HL-60/S4 treated with retinoic acid at 250 ng/mL for 4 days and 3 days (cell line): ENCODE data around the gene ACHE.

Experiments used
- in situ Hi-C: fragments of 300-500 bp; cut with MboI; formaldehyde crosslinking; loops from 2 replicates; pipeline ENCODE4 v1.7.0; 2022; ENCODE audit warnings: low sequenced_read_pairs

The ACHE gene

DNA sequence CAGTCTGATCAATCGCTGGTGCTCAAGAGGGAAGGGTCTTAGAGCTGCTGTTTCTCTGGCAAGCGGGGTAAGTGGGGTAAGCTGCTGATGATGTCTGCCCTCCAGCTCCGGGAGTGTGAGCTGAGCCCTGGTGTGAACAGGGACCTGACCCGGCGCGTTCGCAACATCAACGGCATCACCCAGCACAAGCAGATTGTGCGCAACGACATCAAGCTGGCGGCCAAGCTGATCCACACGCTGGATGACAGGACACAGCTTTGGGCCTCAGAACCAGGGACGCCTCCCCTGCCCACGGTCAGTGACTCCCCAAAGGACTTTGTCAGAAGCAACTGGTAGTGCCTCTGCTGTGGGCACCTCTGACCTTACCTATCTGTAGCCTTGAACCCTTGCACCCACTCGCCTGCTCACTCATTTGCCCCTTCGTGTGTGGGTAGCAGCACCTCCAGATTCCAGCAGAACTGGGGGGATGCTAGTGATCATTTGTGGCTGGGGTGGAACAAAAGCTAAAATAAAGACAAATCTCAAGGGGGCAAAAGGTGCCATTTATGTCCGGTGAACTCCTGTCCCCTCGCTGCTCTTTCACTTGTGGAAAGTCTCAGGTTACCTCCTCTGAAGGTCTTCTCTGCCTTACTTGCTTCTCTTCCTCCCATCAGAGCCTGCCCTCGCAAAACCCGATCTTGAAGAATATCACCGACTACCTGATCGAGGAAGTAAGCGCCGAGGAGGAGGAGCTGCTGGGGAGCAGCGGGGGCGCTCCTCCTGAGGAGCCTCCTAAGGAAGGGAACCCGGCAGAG, 9.3 kb downstream of the ACHE start:
- in situ Hi-C loops: loop anchor here (25.0 kb wide), 1 partner anchor 401 kb away; no protein-coding TSS in a partner anchor

DNA sequence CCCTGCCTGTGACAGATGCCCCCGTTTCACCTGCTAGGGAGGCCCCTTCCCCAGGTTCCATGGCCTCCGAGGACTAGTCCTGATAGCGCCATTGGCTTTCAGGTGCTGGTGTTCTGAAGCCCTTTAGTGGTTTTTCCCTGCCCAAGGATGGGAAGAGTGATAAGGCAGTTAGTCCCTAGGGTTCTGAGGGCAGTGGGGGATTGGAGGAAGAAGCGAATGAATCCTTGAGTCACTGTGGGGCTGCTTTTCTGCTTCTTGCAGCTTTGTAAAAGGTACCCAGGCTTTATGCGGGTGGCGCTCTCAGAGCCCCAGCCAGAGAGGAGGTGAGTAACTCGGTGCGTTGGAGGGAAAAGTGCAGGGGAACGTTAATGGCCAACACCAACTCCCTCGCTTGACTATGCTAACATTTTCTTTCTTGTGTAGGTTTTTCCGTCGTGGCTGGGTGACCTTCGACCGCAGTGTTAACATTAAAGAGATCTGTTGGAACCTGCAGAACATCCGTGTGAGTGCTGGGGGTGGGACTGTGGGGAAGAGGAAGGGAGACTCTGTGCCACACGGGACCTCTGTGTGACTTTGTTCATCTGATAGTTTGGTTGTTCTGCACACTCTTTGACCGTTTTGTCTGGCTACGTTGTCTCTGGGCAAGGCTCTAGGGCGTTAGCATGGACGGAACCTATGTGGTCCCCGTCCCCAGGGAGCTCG, 10.1 kb downstream of the ACHE start:
- in situ Hi-C loops: loop anchor here (25.0 kb wide), 1 partner anchor 402 kb away; no protein-coding TSS in a partner anchor

DNA sequence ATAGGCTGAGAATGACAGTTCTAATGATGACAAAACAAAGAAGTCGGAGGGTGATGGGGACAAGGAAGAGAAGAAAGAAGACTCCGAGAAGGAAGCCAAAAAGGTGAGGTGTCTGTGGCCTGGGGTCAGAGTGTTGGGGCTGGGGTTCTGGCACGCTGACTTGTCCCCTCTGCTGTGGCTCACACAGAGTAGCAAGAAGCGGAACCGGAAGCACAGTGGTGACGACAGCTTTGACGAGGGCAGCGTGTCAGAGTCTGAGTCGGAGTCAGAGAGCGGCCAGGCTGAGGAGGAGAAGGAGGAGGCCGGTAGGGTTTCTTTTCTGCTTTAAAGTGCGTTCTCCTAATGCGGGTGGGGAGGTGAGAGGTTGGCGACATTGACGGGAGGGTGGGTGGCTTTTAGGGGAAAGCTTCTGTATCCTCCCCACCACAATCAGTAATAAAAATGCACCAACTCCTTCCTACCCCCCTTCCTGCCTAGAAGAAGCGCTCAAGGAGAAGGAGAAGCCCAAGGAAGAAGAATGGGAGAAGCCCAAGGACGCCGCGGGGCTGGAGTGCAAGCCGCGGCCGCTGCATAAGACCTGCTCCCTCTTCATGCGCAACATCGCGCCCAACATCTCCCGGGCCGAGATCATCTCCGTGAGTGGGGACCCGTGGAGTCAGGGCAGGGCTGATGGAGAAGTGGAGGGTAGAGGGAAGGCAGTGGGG, 10.8 kb downstream of the ACHE start:
- in situ Hi-C loops: loop anchor here (25.0 kb wide), 1 partner anchor 402 kb away; no protein-coding TSS in a partner anchor

DNA sequence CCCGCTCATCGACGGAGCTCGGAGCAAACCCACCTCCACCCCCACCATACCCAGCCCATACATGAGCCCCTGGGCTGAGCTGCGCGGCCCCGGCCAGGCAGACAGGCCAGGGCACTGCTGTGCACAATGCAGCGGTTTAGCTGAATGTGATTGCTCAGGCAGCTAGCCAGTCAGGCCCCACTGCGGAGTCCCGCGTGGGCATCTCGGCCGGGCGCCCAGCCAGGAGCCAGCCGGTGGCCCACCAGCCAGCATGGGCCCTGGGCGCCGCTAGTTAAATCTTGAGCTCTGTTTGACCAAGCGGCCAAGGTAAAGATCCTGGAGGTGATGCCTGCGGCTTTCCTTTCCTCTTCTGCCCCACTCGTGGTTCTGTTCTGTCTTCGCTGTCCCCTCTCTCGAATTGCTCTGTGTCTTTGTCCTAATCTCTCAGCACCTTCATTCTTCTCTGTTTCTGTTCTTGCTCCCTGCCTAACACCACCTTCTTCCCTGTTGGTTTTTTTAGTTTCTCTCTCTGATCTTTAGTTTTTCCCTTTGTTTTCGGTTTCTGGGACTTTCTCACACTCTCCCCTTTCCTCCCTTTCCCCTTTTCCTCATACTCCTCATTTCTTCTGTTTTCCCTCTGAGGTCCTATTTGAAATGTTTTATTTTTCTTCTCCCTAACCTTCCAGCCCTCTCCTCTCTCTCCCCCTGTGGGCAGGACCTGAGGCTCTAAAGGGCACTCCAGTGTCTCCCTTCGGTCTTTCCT, 12.7 kb downstream of the ACHE start:
- in situ Hi-C loops: loop anchor here (25.0 kb wide), 1 partner anchor 404 kb away; no protein-coding TSS in a partner anchor

DNA sequence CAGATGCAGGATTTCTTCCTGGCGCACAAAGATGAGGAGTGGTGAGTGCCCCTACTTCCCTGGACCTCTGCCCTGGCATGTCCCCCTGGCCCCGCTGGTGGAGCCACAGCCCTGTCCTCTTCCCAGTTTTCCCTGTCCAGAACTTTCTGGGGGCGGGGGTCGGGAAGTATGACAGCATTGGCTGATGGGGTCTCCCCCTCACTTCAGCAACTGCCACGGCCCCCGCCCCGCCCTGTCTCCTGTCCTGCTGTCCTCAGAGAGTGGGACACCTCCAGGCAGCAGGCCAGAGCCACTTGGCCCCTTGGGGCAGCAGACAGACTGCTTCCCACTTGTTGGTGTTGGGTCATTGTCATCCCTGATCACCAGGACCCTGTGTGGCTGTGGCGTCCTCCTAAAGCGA, 13.5 kb downstream of the ACHE start:
- in situ Hi-C loops: loop anchor here (25.0 kb wide), 1 partner anchor 405 kb away; no protein-coding TSS in a partner anchor

DNA sequence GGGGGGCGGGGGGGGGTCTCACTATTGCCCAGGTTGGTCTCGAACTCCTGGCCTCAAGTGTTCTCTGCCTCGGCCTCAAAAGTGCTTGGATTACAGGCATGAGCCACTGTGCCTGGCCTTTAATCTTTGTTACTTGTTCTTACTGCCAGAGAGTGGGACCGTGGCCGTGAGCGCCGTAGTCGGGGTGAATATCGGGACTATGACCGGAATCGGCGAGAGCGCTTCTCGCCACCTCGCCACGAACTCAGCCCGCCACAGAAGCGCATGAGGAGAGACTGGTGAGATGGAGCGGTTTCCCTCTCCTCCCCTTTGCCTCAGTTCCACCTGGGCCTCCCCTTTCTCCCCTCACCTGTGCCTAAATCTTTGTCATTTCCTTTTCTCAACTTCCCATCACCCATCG, 14.6 kb downstream of the ACHE start:
- in situ Hi-C loops: loop anchor here (25.0 kb wide), 1 partner anchor 406 kb away; no protein-coding TSS in a partner anchor

DNA sequence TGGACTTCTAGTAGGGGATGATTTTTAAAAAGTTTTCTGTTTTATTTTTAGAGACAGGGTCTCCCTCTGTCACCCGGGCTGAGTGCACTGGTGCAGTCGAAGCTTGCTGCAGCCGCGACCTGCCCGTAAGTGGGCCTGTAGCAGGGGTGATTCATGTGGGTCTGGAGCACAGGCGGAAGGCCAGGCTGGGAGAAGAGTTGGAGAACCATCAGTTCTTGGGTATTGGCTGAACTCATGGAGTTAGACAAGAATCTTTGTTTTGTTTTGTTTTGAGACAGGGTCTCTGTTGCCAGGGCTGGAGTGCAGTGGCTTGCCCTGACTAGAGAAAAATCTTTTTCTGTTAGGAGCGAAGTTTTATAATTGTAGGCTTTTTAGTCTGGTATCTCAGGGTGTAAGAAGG, 15.0 kb downstream of the ACHE start:
- in situ Hi-C loops: loop anchor here (25.0 kb wide), 1 partner anchor 407 kb away; no protein-coding TSS in a partner anchor

DNA sequence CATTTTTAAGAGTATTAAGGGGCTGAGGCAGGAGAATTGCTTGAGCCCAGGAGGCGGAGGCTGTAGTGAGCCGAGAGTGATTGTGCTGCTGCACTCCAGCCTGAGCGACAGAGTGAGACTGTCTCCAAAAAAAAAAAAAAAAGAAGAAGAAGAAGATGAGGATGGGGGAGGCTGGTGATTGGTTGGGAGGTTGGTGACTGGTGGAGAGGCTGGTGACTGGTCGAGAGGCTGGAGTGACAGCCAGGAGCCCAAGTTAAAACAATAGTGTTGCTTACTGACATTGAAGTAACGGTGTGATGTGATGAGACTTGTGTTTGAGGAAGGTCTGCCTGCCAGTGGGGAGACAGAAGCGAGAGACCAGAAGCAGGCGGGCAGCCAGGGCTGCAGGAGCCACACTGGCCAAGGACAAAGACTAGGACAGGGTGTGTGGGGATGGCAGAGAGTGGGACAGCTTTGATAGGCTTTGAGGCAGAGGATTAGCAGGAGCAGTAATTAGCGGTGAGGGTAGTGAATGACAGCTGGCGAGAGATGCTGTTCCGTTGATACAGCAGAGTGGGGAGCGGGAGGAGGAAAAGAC, 15.9 kb downstream of the ACHE start:
- in situ Hi-C loops: loop anchor here (25.0 kb wide), 1 partner anchor 408 kb away; no protein-coding TSS in a partner anchor

DNA sequence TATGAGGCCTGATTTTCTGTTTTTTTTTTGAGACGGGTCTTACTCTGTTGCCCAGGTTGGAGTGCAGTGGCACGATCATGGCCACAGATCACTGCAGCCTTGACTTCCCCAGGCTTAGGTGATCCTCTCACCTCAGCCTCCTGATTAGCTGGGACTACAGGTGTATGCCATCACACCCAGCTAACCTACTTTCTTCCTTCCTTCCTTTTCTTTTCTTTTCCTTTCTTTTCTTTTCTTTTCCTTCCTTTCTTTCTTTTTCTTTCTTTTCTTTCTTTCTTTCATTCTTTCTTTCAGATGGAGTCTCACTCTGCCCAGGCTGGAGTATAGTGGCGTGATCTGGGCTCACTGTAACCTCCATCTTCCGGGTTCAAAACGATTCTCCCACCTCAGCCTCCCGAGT, 17.0 kb downstream of the ACHE start:
- in situ Hi-C loops: loop anchor here (25.0 kb wide), 1 partner anchor 409 kb away; no protein-coding TSS in a partner anchor

DNA sequence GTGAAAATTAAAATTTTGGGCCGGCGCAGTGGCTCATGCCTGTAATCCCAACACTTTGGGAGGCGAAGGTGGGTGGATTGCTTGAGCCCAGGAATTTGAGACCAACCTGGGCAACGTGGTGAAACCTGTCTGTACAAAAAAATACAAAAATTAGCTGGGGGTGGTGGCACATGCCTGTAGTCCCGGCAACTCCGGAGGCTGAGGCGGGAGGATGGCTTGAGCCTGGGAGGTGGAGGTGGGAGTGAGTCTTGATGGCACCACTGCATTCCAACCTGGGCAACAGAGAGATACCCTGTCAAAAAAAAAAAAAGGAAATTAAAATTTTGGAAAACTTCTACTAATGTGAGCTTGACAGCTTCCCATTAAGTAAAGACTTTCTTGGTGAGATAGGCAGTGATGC, 17.7 kb downstream of the ACHE start:
- in situ Hi-C loops: loop anchor here (25.0 kb wide), 1 partner anchor 409 kb away; no protein-coding TSS in a partner anchor

DNA sequence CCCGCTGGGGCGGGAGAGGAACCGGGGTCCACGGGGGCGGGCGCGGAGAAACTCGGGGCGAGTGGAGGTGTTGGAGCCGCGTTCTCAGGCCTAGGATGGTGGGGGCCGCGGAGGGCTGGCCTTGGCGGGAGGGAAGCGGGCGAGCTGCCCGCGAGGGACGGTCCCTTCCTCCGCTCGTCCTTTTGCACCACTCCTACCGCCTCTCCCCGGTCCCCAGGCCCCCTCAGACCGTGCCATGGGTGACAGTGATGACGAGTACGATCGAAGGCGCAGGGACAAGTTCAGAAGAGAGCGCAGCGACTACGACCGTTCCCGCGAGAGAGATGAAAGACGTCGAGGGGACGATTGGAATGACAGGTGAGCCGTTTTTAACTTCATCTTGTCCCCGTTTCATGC, 20.3 kb downstream of the ACHE start:
- in situ Hi-C loops: loop anchor here (25.0 kb wide), 1 partner anchor 412 kb away; no protein-coding TSS in a partner anchor

DNA sequence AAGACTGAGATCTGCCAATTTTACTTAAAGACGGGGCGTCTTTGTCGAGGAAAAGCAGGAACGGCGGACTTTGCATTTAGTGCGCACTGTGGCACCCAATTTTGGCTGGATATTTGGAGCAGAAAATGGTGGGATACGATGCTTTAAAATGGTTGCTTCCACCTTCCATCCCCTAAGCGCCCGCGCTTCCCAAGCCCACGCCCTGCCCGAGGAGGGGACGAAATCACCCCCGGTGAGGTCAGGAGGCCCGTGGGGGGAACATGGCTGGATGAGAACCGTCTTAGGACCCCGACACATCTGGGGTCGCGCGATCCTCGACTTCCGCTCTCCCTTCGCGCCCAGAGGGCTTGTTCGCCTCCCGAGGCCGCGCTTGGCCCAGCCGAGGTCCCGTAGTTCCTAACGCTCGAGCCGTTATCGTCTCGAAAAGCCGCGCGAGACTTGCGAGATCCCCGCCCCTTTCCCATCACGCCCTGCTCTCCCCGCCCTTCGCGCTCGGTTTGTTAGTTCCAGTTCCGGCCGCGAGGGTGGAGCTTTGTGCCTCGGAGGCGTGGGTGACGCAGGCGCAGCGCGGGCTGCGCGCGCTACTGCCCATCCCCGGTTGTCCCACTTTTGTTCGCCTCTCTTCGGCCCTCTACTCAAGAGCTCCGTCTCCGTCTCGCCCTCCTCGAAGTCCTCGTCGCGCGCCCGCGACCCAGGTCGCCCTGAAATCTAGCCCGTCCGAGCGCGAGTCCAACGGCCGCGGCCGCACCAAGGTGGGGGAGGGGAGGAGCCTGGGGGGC, 20.9 kb downstream of the ACHE start, which contains the start of gene SRRT:
Gene SRRT, plus strand, starts transcription at position 527 of the 779 bp plus-strand sequence. CDS start 488 bp downstream, outside the sequence.
- in situ Hi-C loops: loop anchor here (25.0 kb wide), 1 partner anchor 413 kb away; no protein-coding TSS in a partner anchor

DNA sequence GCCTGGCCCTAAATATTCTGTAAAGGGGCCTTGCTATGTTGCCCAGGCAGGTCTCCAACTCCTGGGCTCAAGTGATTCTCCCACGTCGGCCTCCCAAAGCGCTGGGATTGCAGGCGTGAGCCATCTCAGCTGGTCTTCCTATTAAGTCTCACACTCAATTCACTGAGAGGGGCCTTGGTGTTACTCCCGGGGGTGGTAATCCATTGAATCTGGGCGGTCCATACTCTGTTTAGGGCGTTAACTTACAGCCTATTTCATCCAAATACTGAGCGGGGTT, 21.4 kb downstream of the ACHE start:
- in situ Hi-C loops: no loop called here

DNA sequence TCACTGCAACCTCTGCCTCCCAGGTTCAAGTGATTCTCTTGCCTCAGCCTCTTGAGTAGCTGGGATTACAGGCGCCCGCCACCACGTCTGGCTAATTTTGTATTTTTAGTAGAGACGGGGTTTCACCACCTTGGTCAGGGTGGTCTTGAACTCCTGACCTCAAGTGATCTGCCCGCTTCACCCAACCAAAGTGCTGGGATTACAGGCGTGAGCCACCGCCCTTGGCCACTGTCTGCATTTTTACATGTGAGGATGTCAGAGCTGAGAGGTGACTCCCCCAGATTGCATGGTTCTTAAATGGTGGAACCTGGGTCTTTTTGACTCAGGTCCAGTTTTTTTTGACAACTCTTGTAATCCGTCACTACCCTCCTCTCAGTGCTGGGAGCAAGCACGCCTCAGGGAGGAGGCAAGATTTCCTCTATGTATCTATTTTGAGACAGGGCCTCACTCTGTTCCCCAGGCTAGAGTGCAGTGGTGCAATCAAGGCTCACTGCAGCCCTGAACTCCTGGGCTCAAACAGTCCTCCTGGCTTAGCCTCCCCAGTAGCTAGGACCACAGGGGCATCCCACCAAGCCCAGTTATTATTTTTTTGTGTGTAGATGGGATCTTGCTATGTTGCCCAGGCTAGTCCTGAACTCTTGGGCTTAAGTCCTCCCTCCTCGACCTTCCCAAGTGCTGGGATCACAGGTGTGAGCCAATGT, 21.9 kb downstream of the ACHE start:
- in situ Hi-C loops: no loop called here

DNA sequence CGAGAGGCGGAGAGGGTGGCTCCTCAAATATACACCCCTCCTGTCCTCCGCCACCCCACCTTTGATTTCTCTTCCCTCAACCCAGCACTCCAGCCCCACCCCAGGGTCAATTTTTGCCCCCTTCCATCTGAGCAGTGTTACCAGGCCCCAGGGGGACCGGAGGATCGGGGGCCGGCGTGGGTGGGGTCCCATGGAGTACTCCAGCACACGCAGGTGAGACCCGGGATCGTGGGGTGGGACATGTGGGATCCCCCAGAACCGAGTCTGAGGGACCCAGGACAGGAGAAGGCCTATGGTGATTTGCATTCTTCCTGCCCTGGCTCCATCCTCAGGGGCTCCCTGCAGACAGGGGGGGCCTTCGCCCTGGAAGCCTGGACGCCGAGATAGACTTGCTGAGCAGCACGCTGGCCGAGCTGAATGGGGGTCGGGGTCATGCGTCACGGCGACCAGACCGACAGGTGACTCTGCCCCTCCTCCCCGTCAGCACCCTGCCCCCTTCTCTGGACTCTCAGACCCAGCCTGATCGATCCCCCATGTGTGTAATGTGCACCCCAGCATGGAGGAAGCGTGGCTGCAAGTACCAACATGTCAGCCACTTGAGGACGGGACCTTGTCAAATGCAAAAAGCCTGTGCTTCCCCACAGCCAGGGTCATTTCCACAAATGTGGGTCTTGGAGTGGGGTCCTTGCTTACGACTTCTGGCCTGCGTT, 27.8 kb downstream of the ACHE start:
- in situ Hi-C loops: no loop called here

DNA sequence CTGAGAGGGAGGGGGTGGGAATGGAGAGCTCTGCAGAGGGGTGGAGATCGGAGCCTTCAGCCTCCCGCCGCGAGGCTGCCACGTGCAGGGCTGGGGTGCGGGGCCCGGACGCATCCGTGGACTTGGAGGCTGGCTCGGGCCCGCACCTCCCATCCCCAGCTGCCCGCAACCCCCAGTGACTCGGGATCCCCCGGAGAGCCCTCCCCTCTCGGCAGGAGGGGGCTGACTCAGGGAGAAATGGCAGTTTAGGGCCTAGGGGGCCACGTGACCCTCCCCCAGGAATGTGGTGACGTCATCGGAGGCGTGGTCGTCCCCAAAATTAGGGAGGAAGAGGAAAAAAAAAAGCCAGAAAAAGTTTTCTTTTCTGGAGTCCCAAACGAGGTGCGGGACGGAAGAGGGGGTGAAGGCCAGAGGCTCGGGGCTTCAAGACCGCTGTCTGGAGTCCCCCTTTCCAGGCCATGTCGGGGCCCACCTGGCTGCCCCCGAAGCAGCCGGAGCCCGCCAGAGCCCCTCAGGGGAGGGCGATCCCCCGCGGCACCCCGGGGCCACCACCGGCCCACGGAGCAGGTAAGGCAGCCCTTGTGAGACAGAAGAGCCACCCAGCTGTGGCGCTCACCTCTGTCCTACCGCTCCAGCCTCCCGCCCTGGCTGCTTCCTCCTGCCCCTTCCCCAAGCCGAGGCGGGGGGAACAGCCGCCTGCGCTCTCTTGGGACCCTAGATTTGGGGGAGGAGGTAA, 28.5 kb downstream of the ACHE start, which contains the start of gene TRIP6:
Gene TRIP6, plus strand, starts transcription at position 348 of the 736 bp plus-strand sequence. Its CDS starts 111 bp downstream, at position 459.
- in situ Hi-C loops: no loop called here

DNA sequence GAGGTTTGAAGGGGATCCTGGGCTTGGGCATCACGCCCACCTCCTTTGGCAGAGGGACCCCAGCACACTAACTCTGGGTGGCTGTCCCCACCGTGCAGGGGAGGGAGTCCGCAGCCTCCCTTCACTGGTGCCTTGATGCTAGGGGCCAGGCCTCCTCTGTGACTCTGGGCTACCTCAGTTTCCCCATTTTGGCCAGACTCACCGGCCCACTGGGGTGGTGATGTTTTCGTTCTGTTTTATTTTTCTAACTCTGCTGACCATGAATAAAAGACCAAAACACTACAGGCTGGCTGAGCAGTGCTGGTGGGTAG, 29.0 kb downstream of the ACHE start:
- in situ Hi-C loops: no loop called here
